Activated T-helper 9 cell treated with anti-CD3 and anti-CD28 coated beads, Interleukin-2, amount 50 U/mL, for 16 hours (primary cell): ENCODE results near the gene IRX4.

ENCODE experiments used
- DNase-seq: peaks from one replicate; pipeline ENCODE4 v3.0.0-alpha.2; 2020; ENCODE audit warnings: low read depth

IRX4 gene

GRCh38 chr5:1836176-1836890 lies 46.4 kb downstream of the IRX4 start:
- DNase-seq, result no peak

GRCh38 chr5:1835431-1835830 lies 47.3 kb downstream of the IRX4 start:
- DNase-seq, result no peak

GRCh38 chr5:1834721-1835429 lies 47.9 kb downstream of the IRX4 start:
- no peak for DNase-seq

GRCh38 chr5:1834022-1834551 lies 48.6 kb downstream of the IRX4 start:
- DNase-seq, result no peak

- DNase-seq, result no peak
Measured at GRCh38 chr5:1833264-1834021, 49.3 kb downstream of the IRX4 start.

GRCh38 chr5:1832511-1833250 lies 50.0 kb downstream of the IRX4 start:
- no peak for DNase-seq

GRCh38 chr5:1831677-1832313 lies 50.9 kb downstream of the IRX4 start:
- no peak for DNase-seq

- no peak for DNase-seq
Measured at GRCh38 chr5:1831257-1831656, 51.5 kb downstream of the IRX4 start.

- DNase-seq, result no peak
Measured at GRCh38 chr5:1830571-1831228, 52.0 kb downstream of the IRX4 start.

GRCh38 chr5:1827886-1828397 lies 54.8 kb downstream of the IRX4 start:
- DNase-seq, result no peak
